Fibroblast of lung (primary cell): ENCODE data around the gene PSMG4.
A peak's percentile ranks its signal among the peaks of the same experiment; 100 is the strongest.

Experiments
- EZH2 ChIP-seq: IDR thresholded peaks from 2 replicates; pipeline ENCODE4 v1.5.1; 2012; ENCODE audit warnings: low read length, control low read depth, mild to moderate bottlenecking; ENCODE audit errors: missing control alignments
- TF ChIP-seq, protein P1 (sequence below), 2 donors: IDR thresholded peaks in 1 of 2; conservative IDR thresholded peaks in 1 of 2; 1 replicate in 1 of 2; 2 replicates in 1 of 2; pipeline ENCODE4 v1.5.1; 2011 to 2012; ENCODE audit warnings: low read length in 2 of 2, control low read depth in 1 of 2, inconsistent platforms in 1 of 2, low read depth in 1 of 2, mild to moderate bottlenecking in 1 of 2

DNA sequence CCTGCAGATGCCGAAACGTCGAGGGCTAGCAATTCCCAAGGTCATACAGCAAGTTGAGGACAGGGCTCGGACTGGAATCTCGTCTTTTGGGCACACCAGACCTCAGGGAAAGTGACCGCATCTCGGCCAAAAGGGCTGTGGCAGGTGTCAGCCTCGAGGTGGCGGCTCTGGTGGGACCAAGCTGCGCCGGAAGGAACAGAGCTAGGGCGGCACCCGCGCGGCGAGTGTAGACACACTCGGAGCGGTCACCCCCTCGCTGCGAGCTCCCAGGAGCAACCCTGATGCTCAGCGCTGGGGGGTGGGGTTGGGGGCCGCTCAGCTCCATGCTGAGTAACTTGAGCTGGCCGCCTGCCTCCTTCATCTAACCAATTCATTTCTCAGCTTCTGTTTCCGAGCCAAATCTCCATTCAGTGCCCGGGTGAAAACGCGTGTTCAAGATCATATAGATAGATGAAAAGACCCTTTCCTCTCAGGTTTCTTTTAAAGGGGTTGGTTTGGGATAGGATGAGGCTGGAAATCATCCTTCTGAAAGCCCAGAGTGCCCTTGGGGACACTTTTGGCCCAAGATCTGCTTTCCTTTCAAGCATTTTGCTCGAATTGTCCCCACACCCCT lies 29.1 kb upstream of the PSMG4 start:
- TF ChIP-seq, protein P1, sequence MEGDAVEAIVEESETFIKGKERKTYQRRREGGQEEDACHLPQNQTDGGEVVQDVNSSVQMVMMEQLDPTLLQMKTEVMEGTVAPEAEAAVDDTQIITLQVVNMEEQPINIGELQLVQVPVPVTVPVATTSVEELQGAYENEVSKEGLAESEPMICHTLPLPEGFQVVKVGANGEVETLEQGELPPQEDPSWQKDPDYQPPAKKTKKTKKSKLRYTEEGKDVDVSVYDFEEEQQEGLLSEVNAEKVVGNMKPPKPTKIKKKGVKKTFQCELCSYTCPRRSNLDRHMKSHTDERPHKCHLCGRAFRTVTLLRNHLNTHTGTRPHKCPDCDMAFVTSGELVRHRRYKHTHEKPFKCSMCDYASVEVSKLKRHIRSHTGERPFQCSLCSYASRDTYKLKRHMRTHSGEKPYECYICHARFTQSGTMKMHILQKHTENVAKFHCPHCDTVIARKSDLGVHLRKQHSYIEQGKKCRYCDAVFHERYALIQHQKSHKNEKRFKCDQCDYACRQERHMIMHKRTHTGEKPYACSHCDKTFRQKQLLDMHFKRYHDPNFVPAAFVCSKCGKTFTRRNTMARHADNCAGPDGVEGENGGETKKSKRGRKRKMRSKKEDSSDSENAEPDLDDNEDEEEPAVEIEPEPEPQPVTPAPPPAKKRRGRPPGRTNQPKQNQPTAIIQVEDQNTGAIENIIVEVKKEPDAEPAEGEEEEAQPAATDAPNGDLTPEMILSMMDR (conservative IDR thresholded peaks at IDR 0.05 in 1 of 2, IDR thresholded peaks at IDR 0.05 in 1 of 2; ENCODE audit: low read depth in 1 of 2, low read length in 2 of 2), result no peak
- peak; percentile 95 for TF ChIP-seq EZH2
